Transverse colon (tissue), 4 donors: ENCODE results near the gene FIS1.

ENCODE experiments used
- CTCF ChIP-seq, 5 experiments: fragments of 200-600 bp in 3 of 5; fragments of 450-650 bp in 2 of 5; sonication (generic) in 3 of 5; IDR thresholded peaks; 1 replicate in 2 of 5; 2 replicates in 3 of 5; pipeline ENCODE4 v1.5.1; 2016 to 2017; ENCODE audit warnings: antibody characterized with exemption in 5 of 5, inconsistent platforms in 3 of 5, mild to moderate bottlenecking in 2 of 5, moderate library complexity in 1 of 5
- EP300 ChIP-seq: sonication (generic); formaldehyde crosslinking; IDR thresholded peaks from one replicate; pipeline ENCODE4 v1.6.1; 2017; ENCODE audit warnings: antibody characterized with exemption, low read depth
- POLR2A ChIP-seq: fragments of 450-650 bp; IDR thresholded peaks from one replicate; pipeline ENCODE4 v1.6.1; 2016; ENCODE audit warnings: antibody characterized with exemption, mild to moderate bottlenecking, moderate library complexity
- POLR2AphosphoS5 ChIP-seq, 3 donors: sonication (generic); formaldehyde crosslinking; IDR thresholded peaks; one replicate each; pipeline ENCODE4 v1.6.1; 2016; ENCODE audit warnings: antibody characterized with exemption in 3 of 3

GRCh38 chr7:101233907-101234547 is 10.9 kb downstream of the FIS1 start:
- TF ChIP-seq POLR2A (no peak), CTCF (IDR thresholded peaks at IDR 0.05) (no peak), POLR2AphosphoS5 (IDR thresholded peaks at IDR 0.05) (no peak), EP300 (no peak)
